ENCODE data around the gene MRPL33.
"Not testable (repeated sequence)": the region's sequence is repeated elsewhere in the genome, so short reads cannot be mapped to it uniquely, and the experiment has no call there.

MRPL33 gene

DNA sequence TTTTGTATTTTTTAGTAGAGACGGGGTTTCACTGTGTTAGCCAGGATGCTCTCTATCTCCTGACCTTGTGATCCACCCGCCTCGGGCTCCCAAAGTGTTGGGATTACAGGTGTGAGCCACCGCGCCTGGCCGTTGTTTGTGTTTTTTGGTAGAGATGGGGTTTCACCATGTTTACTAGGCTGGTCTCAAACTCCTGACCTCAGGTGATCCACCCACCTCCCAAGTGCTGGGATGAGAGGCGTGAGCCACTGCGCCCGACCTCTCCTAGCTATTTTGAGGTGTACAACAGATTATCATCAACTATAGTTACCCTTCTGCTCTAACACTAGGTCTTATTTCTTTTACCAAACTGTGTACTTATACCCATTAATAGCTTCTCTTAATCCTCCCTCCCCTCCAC is 28.9 kb upstream of the MRPL33 start:
- DNase-seq: no peak

DNA sequence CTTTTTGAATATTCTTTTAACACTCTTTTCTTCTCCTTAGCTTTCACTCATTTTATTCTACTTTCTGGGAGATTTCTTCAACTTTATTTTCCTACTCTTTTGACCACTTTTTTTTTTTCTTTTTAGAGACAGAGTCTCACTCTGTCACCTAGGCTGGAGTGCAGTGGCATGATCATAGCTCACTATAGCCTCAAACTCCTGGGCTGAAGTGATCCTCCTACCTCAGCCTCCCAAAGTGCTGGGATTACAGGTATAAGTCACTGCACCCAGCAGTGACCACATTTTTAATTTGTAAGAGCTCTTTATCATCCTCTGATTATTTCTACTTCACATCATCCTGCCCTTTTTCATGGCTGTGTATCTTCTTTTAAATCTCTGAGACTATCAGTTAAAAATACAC is 26.0 kb upstream of the MRPL33 start:
- not testable (repeated sequence) for DNase-seq

DNA sequence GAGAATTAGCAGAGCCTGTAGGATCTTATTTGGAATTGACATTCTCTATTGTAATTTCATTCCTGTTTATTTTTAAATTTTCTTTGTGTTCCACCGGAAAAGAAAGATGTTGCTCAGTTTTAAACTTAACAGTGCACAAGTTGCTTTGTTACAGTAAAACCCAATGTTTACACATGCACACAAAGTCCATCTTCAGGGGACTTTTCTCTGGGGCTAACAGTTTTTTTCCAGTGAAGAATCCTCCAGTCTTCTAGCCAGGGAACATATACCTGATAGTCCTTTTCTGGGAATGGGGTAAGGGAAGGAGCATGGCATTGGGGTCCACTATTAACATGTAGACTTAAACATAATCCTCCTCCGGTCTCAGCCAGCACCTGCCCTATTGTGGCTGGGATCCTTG is 25.2 kb upstream of the MRPL33 start:
- no peak for DNase-seq

DNA sequence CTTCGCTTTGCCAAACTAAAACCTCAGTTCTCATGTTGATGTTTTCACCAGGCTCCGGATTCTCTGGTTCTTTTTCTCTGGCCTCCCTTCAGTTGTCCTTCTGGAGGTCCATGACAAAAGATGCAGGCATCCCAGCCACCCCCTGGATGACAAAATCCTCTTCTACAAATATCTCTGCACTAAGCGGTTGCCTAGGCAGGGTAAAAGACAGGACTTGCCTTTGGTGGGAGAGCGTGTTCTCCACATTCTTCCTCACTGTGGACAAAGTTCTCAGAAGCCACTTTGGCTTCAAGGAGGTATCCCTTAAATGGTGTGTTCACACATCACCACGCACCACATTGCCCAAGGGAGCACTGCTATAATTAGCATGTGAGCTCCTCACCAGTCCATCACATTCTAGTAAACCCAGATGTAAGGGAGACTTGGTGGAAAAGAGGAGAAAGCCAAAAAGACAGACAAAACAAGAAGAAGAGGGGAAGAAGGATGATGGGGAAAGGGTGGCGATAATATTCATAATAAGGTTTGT is 23.6 kb upstream of the MRPL33 start:
- no peak for DNase-seq

DNA sequence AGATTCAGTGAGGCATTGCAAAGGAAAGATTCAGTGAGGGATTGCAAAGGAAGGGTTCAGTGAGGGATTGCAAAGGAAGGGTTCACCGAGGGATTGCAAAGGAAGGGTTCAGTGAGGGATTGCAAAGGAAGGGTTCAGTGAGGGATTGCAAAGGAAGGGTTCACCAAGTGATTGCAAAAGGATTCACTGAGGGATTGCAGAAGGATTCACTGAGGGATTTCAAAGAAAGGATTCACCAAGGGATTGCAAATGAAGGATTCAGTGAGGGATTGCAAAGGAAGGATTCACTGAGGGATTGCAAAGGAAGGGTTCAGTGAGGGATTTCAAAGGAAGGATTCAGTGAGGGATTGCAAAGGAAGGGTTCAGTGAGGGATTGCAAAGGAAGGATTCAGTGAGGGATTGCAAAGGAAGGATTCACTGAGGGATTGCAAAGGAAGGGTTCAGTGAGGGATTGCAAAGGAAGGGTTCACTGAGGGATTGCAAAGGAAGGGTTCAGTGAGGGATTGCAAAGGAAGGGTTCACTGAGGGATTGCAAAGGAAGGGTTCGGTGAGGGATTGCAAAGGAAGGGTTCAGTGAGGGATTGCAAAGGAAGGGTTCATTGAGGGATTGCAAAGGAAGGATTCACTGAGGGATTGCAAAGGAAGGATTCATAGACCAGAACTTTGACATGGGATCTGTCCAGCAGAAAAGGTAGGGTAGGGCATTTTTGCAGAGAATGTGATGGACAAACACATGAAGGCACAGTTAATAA is 22.5 kb upstream of the MRPL33 start:
- DNase-seq: not testable (repeated sequence)

DNA sequence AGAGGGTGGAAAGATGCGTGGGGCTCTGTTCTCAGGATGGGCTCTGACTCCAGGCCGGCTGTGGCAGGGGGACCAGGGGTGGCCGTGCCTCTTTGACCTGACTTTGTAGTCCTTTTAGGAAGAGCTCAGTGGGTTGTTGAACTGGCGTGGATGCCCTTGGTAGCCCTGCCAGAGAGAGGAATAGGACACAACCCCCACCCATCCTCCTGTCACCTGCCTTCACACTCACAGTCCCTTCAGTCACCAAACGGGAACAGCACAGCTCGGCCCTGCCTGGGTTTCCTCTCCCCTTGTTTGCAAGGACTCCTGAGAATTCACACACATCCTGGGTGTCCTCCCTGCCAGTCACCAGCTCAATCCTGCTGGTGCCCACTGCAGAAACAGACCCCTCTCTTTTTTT is 20.1 kb upstream of the MRPL33 start:
- no peak for DNase-seq

DNA sequence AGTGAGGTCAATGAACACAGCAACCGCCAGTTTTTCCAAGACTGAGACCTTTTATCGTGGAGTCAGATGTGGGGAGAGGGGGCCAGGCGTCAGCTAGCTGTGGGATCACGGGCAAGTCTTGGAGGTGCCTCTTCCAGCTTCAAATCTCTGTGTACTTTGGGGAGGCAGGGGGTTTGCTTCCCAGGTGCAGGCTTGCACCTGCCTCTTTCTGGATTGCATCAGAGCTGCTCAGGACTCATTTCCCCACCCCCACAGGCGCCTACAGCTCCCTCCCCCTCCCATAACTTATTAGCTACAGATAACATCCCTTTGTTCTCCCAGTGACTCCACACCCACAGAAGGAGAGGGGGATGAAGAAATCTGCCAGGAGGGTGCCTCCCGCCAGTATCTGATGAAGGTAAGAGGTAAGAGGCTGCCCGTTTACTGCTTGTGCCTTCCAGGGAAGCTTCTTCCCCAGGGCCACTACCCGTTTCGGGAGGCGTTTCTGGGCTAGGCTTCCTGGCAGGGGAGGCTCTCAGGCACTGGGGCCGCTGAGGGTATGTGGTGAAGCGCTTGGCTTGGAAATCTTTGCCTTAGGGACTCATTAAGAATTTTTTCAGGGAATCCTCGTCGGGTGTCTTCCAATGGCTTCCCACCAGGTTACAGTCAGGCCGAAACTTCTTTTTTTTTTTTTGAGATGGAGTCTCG is 18.8 kb upstream of the MRPL33 start:
- no peak for DNase-seq

DNA sequence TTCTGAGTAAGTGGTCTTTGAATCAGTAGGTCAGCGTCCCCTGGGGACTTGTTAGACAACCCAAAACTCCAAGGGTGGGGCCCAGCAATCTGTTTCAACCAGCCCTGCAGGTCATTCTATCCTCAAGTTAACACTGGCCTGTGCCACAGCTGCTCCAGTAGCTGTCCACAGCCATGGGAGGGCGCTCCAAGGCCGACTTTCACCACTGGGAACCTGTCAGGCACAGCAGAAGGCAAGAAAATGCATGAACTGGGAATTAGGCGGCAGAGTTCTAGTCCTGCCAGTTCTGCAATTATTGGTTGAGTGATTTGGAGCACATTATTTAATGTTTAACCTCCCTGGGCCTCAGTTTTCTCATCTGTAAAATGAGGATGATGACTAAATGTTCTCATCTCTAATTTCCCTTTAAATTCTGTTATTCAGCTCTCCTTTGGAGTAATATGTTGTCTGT is 17.4 kb upstream of the MRPL33 start:
- peak; percentile 84 for DNase-seq

DNA sequence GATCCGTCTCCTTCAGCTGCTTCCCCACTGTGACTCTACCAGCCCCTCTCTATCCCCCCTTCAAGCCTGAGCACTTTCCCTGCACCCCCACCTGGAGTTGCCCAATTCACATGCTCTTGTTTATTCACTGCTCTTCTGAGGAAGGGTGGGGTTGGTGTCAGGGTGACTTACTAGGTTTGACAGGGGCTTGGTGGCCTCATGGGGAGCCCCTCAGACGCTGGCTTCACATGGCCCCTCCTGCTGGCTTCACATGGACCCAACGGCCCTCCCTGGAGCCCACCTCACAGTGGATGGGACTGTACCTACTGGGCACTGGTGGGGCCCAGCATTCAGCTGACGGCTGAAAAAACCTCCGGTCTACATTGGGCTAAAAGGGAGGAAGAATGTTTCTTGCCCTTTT is 16.7 kb upstream of the MRPL33 start:
- no peak for DNase-seq

DNA sequence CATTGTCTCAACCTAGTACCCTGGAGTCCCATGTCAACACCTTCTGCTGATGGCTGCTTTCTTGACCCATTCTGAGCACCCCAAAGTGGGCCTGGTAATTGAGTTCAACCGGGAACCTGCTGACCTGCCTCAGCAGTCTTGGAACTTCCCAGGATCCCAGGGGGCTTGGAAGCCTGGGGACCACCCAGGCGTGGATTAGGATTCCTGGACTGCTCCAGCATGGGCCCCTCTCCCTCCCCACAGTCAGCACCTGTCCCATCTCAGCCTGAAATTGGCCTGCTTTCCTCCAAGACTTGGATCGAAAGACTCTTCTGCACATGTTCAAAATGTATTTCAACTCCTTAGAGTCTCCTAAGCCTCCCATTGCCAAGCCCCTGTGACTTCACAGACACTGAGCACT is 15.4 kb upstream of the MRPL33 start:
- DNase-seq: no peak

DNA sequence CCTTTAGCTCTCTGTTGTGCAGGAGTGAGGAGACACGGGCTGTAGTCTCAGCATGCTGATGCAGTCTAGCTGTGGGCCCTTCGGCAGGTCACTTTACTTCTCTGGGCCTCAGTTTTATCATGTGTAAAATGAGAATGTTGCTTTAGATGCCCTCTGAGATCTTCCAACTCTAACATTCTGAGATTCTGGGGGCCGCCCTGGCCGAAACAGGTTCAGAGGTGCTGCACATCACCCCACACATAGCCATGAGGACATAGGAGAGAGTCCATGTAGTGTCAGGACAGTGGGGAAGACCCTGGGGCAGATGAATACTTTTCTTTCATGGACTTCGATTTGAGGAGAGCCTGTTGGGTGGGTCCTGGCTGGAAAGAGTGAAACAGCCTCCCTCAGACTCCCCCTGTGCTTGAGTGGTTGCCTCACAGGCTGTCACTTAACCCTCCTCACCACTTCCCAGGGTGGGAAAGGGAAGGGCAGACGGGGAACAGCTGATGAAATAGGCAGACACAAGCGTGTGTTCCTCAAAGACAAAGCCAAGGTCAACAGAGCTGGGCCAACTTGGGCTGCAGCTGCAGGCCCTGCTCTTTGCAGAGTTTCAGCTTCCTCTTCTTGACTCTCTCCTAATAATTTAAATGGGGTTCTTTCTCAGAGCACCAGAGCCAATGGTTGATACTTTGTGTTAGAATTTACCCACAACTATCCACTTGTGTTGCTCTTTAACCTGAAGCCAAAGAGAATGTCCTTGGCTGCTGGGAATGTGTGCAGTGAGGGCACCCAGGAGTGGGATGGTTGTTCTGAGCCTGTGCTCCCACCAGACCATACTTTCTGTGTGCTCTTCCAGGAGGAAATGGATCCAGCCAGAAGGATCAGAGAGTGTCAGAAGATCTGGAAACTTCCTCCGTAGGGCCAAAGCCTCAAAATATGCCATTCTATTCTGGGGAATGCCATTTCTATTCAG is 14.7 kb upstream of the MRPL33 start:
- peak; percentile 76 to 86 for DNase-seq

DNA sequence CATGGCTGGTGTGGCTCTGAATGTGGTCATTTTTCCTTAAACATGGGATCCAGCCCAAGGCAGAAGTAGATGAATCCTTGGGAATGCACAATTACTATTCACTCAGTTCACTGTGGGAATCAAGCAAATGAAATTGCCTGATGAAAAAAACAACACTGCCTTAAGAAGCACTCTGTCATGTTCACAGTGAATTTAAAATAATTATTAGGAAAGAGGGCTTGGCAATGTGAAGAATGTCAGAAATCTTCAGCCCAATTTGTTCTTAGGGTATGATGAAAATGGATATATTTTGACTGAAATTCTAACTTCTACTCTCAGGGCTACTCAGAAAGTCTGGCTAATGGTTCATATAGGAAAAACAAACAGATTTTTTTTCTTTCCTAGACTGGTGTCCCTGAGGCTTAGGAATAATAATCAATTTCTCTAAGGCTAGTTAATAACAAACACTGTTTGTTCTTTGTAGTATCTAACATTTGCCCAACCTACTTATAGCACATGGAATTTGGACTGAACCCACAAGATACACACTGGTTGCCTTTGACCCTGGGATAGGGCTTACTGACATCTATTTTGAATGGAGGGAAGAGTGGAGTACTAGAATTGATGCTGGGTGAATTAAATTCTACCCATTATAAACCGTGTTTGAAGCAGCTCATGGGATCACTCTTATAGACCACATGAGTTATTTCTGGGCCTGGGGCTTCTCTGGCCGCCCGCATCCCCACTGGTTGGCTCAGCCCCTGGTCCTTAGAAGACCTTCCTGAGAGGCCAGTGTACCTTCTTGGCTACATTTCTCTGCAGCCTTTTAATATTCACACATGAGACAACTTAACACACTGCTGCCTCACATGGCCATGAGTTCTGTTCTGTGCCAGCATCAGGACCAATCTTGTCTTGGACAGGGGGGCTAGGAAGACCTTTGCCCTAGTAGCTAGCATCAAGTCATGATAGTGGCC is 8.3 kb upstream of the MRPL33 start:
- no peak for DNase-seq

DNA sequence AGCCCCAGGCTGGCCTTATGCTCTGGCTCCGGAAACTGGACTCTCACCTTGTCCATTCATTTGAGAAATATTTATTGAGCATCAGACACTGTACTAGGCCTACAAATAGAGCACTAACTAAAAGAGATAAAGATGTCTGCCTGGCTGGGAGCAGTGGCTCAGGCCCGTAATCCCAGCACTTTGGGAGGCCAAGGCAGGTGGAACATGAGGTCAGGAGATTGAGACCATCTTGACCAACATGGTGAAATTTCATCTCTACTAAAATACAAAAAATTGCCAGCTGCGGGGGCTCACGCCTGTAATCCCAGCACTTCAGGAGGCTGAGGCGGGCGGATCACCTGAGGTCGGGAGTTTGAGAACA is 7.6 kb upstream of the MRPL33 start:
- no peak for DNase-seq

DNA sequence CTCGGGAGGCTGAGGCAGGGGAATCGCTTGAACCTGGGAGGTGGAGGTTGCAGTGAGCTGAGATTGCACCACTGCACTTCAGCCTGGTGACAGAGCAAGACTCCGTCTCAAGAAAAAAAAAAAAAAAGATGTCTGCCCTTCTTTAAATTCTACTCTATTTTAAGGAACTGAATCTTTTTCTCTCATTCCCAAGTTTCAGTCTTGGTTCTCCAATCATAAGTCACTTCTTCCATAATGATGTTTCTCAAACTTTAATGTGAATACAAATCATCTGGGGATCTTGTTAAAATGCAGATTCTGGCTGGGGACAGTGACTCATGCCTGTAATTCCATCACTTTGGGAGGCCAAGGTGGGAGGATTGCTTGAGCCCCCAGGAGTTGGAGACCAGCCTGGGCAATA is 7.0 kb upstream of the MRPL33 start:
- not testable (repeated sequence) for DNase-seq

DNA sequence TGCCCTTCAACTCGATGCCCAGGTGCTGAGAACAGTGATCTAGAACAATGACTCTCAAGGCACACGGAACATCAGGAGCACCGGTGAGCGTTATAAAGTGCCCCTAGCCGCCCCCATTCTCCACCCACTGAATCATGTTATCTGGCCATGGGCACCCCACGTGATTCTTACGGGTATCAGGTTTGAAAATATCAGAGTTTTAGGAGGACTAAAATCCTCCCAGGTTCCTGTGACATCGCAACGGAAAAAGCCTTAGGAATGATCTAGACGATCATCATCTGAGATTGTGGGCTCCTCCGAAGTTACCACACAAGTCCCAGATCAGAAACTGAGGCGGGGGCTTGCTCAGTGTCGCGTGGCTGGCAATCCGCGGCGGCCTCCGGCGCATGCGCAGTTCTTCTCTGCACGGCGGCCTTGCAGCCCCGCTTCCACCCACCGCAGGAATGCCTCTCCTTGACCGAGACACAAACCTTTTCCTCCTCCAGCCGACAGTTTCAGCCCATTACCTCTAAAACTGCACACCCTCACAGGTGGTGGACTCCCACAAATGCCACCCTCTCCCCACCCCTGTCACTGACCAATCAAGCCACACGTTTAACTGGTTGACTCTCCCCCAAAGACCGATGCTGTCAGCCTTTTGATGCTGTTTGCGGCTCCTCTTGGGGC is 5.8 kb upstream of the MRPL33 start:
- no peak for DNase-seq

DNA sequence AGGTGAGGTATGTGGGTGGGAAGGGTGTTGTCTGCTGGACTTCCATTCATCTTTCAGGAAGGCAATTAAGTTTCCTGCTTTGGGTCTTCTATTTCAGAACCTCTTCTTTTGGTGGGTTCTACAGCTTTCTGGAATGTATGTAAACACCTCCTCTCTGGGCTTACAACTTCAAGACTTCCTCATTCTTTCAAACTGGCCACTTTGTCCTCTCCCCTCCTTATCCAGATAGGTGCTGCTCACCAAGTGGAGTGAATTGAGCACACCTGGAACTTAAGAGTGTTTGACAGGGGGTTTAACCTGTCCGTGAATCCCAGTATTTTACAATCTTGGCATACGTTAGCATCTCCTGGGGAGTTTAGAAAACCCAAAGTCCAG is 5.2 kb upstream of the MRPL33 start:
- DNase-seq: no peak

DNA sequence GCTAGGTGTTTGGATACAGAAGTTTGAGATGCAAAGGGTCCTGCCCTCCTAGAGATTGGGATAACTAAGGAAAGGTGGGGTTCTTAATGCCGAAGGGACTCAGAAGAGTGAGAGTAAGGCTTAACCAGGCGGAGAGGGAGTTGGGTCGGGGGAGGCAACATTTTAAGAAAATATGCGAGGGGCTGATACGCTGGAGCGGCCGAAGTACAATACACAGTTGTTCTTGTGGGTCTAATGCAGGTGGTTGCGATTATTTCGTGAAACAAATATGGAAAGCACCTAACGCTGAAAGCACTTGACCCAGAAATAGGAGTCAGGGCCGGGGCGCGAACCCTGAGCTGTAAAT is 344 bp upstream of the MRPL33 start:
- no peak for DNase-seq

DNA sequence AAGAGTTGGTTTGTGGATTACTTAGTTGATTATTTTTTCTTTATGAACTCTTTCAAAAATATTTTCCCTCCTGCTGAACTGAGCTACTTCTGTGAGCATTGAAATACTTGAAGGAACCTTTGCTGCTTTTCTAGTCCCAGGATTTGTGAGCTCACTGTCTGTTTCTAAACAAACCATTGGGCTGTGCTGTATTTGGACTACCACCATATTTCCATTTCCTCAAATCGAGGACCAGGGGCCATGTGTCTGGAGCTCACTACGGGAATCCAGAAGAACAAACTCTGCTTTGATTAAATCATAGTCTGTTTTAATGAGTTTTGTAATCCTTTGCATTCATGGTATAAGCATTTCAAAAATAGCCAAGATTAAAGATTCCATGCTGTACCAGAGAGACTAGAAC is 1.3 kb downstream of the MRPL33 start:
- peak; percentile 19 to 31 for DNase-seq

DNA sequence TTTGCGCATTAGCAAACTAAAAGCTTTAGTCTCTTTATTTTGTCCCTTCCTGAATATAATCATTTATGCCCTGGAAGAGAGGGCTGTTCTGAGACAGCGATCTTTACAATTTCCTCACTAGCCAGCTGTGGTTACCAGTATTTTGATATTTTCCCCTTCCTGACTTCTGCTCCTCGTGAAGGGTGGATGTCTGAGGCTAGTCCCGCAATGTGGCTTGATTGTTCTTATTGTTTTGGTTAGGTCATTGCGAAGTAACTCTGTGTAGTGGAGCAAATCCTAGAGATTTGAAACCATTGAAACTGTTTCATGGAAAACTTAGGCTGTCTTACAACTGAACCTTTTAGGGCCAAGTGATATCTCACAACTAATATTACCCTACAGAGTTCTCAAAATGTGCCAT is 2.4 kb downstream of the MRPL33 start:
- DNase-seq: peak; percentile 56 to 62

DNA sequence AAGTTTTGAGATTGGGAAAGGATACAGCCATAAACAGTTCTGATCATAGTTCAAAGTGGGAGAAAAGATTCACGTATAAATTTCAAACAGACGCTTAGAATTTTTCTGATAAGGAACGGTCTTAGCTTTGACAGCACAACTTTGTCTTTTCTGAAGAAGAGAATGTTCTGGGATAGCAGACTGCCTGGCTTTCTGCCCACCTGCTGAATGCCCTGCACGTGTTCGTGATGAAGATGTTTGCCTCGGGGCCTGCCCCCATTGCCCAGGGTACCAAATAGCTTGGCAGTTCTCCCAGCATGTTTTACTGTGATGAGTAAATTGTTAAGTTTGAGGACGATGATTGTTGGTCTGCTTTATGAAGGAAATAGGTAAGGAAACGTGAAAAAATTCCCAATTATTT is 4.6 kb downstream of the MRPL33 start:
- DNase-seq: no peak

DNA sequence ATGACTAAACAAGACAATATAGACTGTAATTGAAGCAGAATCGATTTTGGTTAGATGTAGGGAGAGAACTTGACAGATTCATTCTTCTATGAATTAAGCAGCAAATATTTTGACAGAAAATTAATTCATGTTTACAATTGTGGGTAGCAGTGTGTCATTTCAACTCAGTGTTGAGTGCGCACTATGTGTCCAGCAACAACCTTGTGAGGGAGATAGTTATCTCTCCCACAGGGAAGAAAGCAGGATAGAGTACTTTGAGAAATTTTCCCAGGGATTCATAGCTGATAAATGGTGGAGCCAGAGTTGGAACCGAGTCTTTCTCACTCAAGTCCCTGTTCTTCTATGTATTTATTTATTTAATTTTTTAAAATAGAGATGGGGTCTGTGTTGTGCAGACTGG is 5.2 kb downstream of the MRPL33 start:
- DNase-seq: no peak
